H9 (cell line): Measurements from ENCODE around the gene PCCA. TPM values are rescaled to one million over a fixed set of nuclear protein-coding genes. Genes with fewer than 3 reads are reported as not detected.

Experiments
- DNase-seq: peaks from one replicate; pipeline ENCODE4 v3.0.0-alpha.2; 2017
- H2AFZ ChIP-seq: one replicate; pipeline ENCODE4 v1.6.1; 2013; ENCODE audit warnings: mild to moderate bottlenecking, low read length, control low read depth, moderate library complexity
- H2AK5ac ChIP-seq: 2 replicates; pipeline ENCODE4 v1.6.1; 2013; ENCODE audit warnings: low read length, control low read depth, mixed read lengths; ENCODE audit not compliant: insufficient read length
- H2BK120ac ChIP-seq: one replicate; pipeline ENCODE4 v1.6.1; 2013; ENCODE audit warnings: low read depth, mild to moderate bottlenecking, low read length, control low read depth, inconsistent platforms; ENCODE audit not compliant: poor library complexity, severe bottlenecking
- H2BK12ac ChIP-seq: 2 replicates; pipeline ENCODE4 v1.6.1; 2013; ENCODE audit warnings: low read length, control low read depth, mixed read lengths, low read depth; ENCODE audit not compliant: insufficient read length
- H2BK15ac ChIP-seq: 2 replicates; pipeline ENCODE4 v1.6.1; 2013; ENCODE audit warnings: low read depth, low read length, control low read depth
- H2BK20ac ChIP-seq: one replicate; pipeline ENCODE4 v1.6.1; 2013; ENCODE audit warnings: low read depth, mild to moderate bottlenecking, low read length, control low read depth, inconsistent platforms; ENCODE audit not compliant: poor library complexity, severe bottlenecking
- H2BK5ac ChIP-seq: 2 replicates; pipeline ENCODE4 v1.6.1; 2013; ENCODE audit warnings: low read length, control low read depth, mixed read lengths; ENCODE audit not compliant: insufficient read length
- H3K14ac ChIP-seq: 2 replicates; pipeline ENCODE4 v1.6.1; 2013; ENCODE audit warnings: low read length, control low read depth; ENCODE audit not compliant: insufficient read depth
- H3K18ac ChIP-seq: 2 replicates; pipeline ENCODE4 v1.6.1; 2013; ENCODE audit warnings: low read depth, mild to moderate bottlenecking, mixed read lengths, low read length, control low read depth; ENCODE audit not compliant: insufficient read length
- H3K23ac ChIP-seq: 2 replicates; pipeline ENCODE4 v1.6.1; 2013; ENCODE audit warnings: low read length, control low read depth, mixed read lengths, low read depth; ENCODE audit not compliant: insufficient read length
- H3K23me2 ChIP-seq: 2 replicates; pipeline ENCODE4 v1.6.1; 2013; ENCODE audit warnings: low read depth, mild to moderate bottlenecking, mixed read lengths, low read length, control low read depth; ENCODE audit not compliant: insufficient read length, poor library complexity, severe bottlenecking
- H3K27ac ChIP-seq: 2 replicates; pipeline ENCODE4 v1.5.1; 2013; ENCODE audit warnings: low read length, control low read depth, mixed read lengths, low read depth; ENCODE audit not compliant: insufficient read length
- H3K27me3 ChIP-seq: 2 replicates; pipeline ENCODE4 v1.6.1; 2013; ENCODE audit warnings: low read length, control low read depth, inconsistent platforms; ENCODE audit not compliant: insufficient read depth
- H3K4ac ChIP-seq: 2 replicates; pipeline ENCODE4 v1.6.1; 2013; ENCODE audit warnings: low read depth, mild to moderate bottlenecking, control low read depth, inconsistent platforms, low read length, moderate library complexity
- H3K4me1 ChIP-seq: 2 replicates; pipeline ENCODE4 v1.6.1; 2013; ENCODE audit warnings: low read length, control low read depth, inconsistent platforms; ENCODE audit not compliant: insufficient read depth
- H3K4me2 ChIP-seq: 2 replicates; pipeline ENCODE4 v1.6.1; 2013; ENCODE audit warnings: low read length, control low read depth, mixed read lengths; ENCODE audit not compliant: insufficient read length, insufficient read depth
- H3K56ac ChIP-seq: 2 replicates; pipeline ENCODE4 v1.6.1; 2013; ENCODE audit warnings: low read depth, mild to moderate bottlenecking, mixed read lengths, low read length, control low read depth; ENCODE audit not compliant: insufficient read length
- H3K79me1 ChIP-seq: 2 replicates; pipeline ENCODE4 v1.6.1; 2013; ENCODE audit warnings: low read depth, mild to moderate bottlenecking, moderate library complexity, low read length, control low read depth, inconsistent platforms; ENCODE audit not compliant: insufficient read depth, poor library complexity, severe bottlenecking
- H3K79me2 ChIP-seq: 2 replicates; pipeline ENCODE4 v1.6.1; 2013; ENCODE audit warnings: low read length, control low read depth, inconsistent platforms; ENCODE audit not compliant: insufficient read depth
- H3K9ac ChIP-seq: 2 replicates; pipeline ENCODE4 v1.6.1; 2013; ENCODE audit warnings: low read length, control low read depth, mixed read lengths; ENCODE audit not compliant: insufficient read length; ENCODE audit errors: extremely low read depth
- H3K9me3 ChIP-seq: one replicate; pipeline ENCODE4 v1.6.1; 2013; ENCODE audit warnings: low read depth, low read length, inconsistent platforms; ENCODE audit not compliant: control insufficient read depth
- H3T11ph ChIP-seq: one replicate; pipeline ENCODE4 v1.6.1; 2013; ENCODE audit warnings: mild to moderate bottlenecking, low read length, control low read depth, inconsistent platforms
- H4K20me1 ChIP-seq: one replicate; pipeline ENCODE4 v1.6.1; 2013; ENCODE audit not compliant: control insufficient read depth, insufficient read length, insufficient read depth
- H4K5ac ChIP-seq: 2 replicates; pipeline ENCODE4 v1.6.1; 2013; ENCODE audit warnings: low read depth, mild to moderate bottlenecking, mixed read lengths, low read length, control low read depth; ENCODE audit not compliant: insufficient read length
- H4K8ac ChIP-seq: replicated peaks from 2 replicates; pipeline ENCODE4 v1.6.1; 2013; ENCODE audit warnings: low read length, control low read depth, mixed read lengths, low read depth; ENCODE audit not compliant: insufficient read length
- H4K91ac ChIP-seq: 2 replicates; pipeline ENCODE4 v1.6.1; 2013; ENCODE audit warnings: low read depth, mild to moderate bottlenecking, moderate library complexity, mixed read lengths, low read length, control low read depth; ENCODE audit not compliant: insufficient read length
- H3K27ac Mint-ChIP-seq, 3 experiments: 2 replicates in 2 of 3; 3 replicates in 1 of 3; pipeline ENCODE4 v1.8.0; 2020 to 2021; ENCODE audit warnings: mixed read lengths in 3 of 3, mild to moderate bottlenecking in 1 of 3, moderate library complexity in 1 of 3
- H3K27me3 Mint-ChIP-seq: 2 replicates; pipeline ENCODE4 v1.8.0; 2021; ENCODE audit warnings: low read depth, mild to moderate bottlenecking, moderate library complexity, mixed read lengths
- H3K36me3 Mint-ChIP-seq, 3 experiments: 2 replicates in 2 of 3; 3 replicates in 1 of 3; pipeline ENCODE4 v1.8.0; 2020 to 2021; ENCODE audit warnings: low read depth in 3 of 3, mixed read lengths in 3 of 3; ENCODE audit not compliant: insufficient read depth in 1 of 3
- H3K4me1 Mint-ChIP-seq, 2 experiments: 2 replicates each; pipeline ENCODE4 v1.8.0; 2020; ENCODE audit warnings: mixed read lengths in 2 of 2
- H3K4me3 Mint-ChIP-seq, 2 experiments: 2 replicates in 1 of 2; 3 replicates in 1 of 2; pipeline ENCODE4 v1.8.0; 2020 to 2021; ENCODE audit warnings: mild to moderate bottlenecking in 2 of 2, mixed read lengths in 2 of 2, moderate library complexity in 1 of 2
- H3K9me3 Mint-ChIP-seq, 2 experiments: 2 replicates in 1 of 2; 3 replicates in 1 of 2; pipeline ENCODE4 v1.8.0; 2020; ENCODE audit warnings: mild to moderate bottlenecking in 2 of 2, mixed read lengths in 2 of 2, moderate library complexity in 1 of 2
- CTCF ChIP-seq: fragments of 200-600 bp; sonication (generic); conservative IDR thresholded peaks from 3 replicates; pipeline ENCODE4 v1.8.0; 2021; ENCODE audit warnings: antibody characterized with exemption, mild to moderate bottlenecking
- WGBS: extraction: QIAGEN DNeasy Blood & Tissue Kit; methylation state at CpG from one replicate; pipeline ENCODE4 v1.1.7; 2013; ENCODE audit warnings: missing lambda C conversion rate, low lambda C conversion rate, mixed read lengths; ENCODE audit not compliant: insufficient read length; ENCODE audit errors: extremely low coverage; 5-methylcytosine and 5-hydroxymethylcytosine counted together
- total RNA-seq: library from RNA; stranded (reverse); gene quantifications from 2 replicates; pipeline ENCODE4 v1.2.1, GENCODE V29; 2021

PCCA gene
- total RNA-seq, 1 experiment from 2014 or later = 56.5 TPM

GRCh38 chr13:100434010-100434763 lies 345.3 kb downstream of the PCCA start:
- H3K4me2 ChIP-seq = no peak overlapping the region
- no CpG with 5 or more reads among the region's 5 CpGs for WGBS
- H3K9ac ChIP-seq = no peak overlapping the region
- no peak overlapping the region for H3K14ac ChIP-seq
- Mint-ChIP-seq H3K27me3 (no peaks in the 10 kb centered on the region), H3K4me1 (peaks cover 15 to 21% of the 10 kb centered on the region in 2 experiments), H3K4me3 (no peak overlapping the region), H3K36me3 (peaks cover 23 to 35% (median 34%) of the 10 kb centered on the region in 3 experiments; a peak in 6 of 7 replicates), H3K27ac (no peak overlapping the region), H3K9me3 (no peaks in the 10 kb centered on the region)
- no peak overlapping the region for H3K18ac ChIP-seq
- no peaks in the 10 kb centered on the region; the same call in 1 of the 2 replicates for H3K79me2 ChIP-seq
- H3K56ac ChIP-seq = no peak overlapping the region
- no peak overlapping the region for H3K23ac ChIP-seq
- H3K4me1 ChIP-seq = peaks cover 8% of the 10 kb centered on the region; the same call in 1 of the 2 replicates
- no peaks in the 10 kb centered on the region for H3K79me1 ChIP-seq
- no peak overlapping the region for H3K27ac ChIP-seq
- H2BK15ac ChIP-seq = no peak overlapping the region
- H2BK5ac ChIP-seq = no peak overlapping the region
- no peaks in the 10 kb centered on the region for H3K23me2 ChIP-seq
- no peak overlapping the region for H2AFZ ChIP-seq
- H4K20me1 ChIP-seq = no peaks in the 10 kb centered on the region
- no peak for TF ChIP-seq CTCF
- H2AK5ac ChIP-seq = no peak overlapping the region
- H4K8ac ChIP-seq = no peak overlapping the region
- no peak overlapping the region for H4K5ac ChIP-seq
- no peak for DNase-seq
- H2BK20ac ChIP-seq = no peak overlapping the region
- no peak overlapping the region for H3K4ac ChIP-seq
- no peak overlapping the region for H2BK12ac ChIP-seq
- H2BK120ac ChIP-seq = no peak overlapping the region
- H3K9me3 ChIP-seq = no peaks in the 10 kb centered on the region
- no peaks in the 10 kb centered on the region for H3K27me3 ChIP-seq
- no peak overlapping the region for H4K91ac ChIP-seq
- no peak overlapping the region for H3T11ph ChIP-seq
